Ovary (tissue), 9 donors: ENCODE data around the gene ST6GALNAC3. TPM values are rescaled to one million over a fixed set of nuclear protein-coding genes. Genes with fewer than 3 reads are reported as not detected.

ENCODE experiments used
- DNase-seq, 5 donors: peaks; one replicate each; pipeline ENCODE4 v3.0.0-alpha.2; 2019 to 2020
- H3K27ac ChIP-seq, 2 donors: fragments of 200-600 bp; one replicate each; pipeline versions ENCODE4 v1.5.1 to v1.8.0; 2019 to 2022
- H3K27me3 ChIP-seq: fragments of 200-600 bp; one replicate; pipeline ENCODE4 v1.8.0; 2022
- H3K36me3 ChIP-seq: fragments of 200-600 bp; sonication (generic); one replicate; pipeline ENCODE4 v1.5.1; 2019
- H3K4me1 ChIP-seq: one replicate; pipeline ENCODE4 v1.8.1; 2013; ENCODE audit warnings: mild to moderate bottlenecking, moderate library complexity; ENCODE audit not compliant: insufficient read depth
- H3K4me3 ChIP-seq: fragments of 200-600 bp; sonication (generic); one replicate; pipeline ENCODE4 v1.5.1; 2017
- H3K9me3 ChIP-seq, 2 donors: fragments of 200-600 bp in 1 of 2; sonication (generic) in 1 of 2; one replicate each; pipeline versions ENCODE4 v1.5.1 to v1.8.1; 2013 to 2019; ENCODE audit warnings: mild to moderate bottlenecking in 1 of 2, moderate library complexity in 1 of 2
- CTCF ChIP-seq, 3 donors: fragments of 450-650 bp in 2 of 3; fragments of 200-600 bp in 1 of 3; IDR thresholded peaks; one replicate each; pipeline versions ENCODE4 v1.5.1 to v1.8.0; 2016 to 2022; ENCODE audit warnings: antibody characterized with exemption in 3 of 3, mild to moderate bottlenecking in 1 of 3
- EP300 ChIP-seq: sonication (generic); formaldehyde crosslinking; IDR thresholded peaks from one replicate; pipeline ENCODE4 v1.6.1; 2017; ENCODE audit warnings: antibody characterized with exemption
- POLR2A ChIP-seq: fragments of 450-650 bp; IDR thresholded peaks from one replicate; pipeline ENCODE4 v1.6.1; 2017; ENCODE audit warnings: antibody characterized with exemption, mild to moderate bottlenecking, moderate library complexity
- WGBS, 3 donors: extraction: QIAGEN DNeasy Blood & Tissue Kit in 1 of 3; methylation state at CpG; one replicate each; pipeline versions ENCODE4 v1.1.5 to v1.1.7; 2013 to 2017; 5-methylcytosine and 5-hydroxymethylcytosine counted together
- intact Hi-C, 4 donors: fragments of 100-400 bp; cut with DNase I; formaldehyde crosslinking; loops; one replicate each; pipeline versions ENCODE4 v1.11.0 to v1.15.1; 2022 to 2023
- polyA plus RNA-seq, 2 donors: library from polyadenylated mRNA; stranded (reverse); fragments of 200-250 nt in 1 of 2; fragments of 350-450 nt in 1 of 2; fragmentation: Illumina TruSeq in 1 of 2; extraction: RNeasy Lipid Tissue Mini Kit (QIAGEN cat#74804) in 1 of 2; gene quantifications; one replicate each; pipeline ENCODE4 v1.2.3, GENCODE V29; 2013 to 2014
- total RNA-seq, 7 donors: library from RNA; depleted of rRNA in 2 of 7; stranded (reverse); fragments of >200 nt in 2 of 7; fragmentation: NEBNext Ultra II Directional in 3 of 7; extraction: Animal tissue kit (Norgen Biotek cat#: 25700) in 3 of 7; gene quantifications; one replicate each; pipeline versions ENCODE4 v1.1.0 to v1.2.4, GENCODE V29; 2016 to 2023
- donor health status: DM: no; HTN: no; CAD: no; lungs with moderate emphysema.
- donor health status: DM: no; HTN: no; CAD: no.
- donor health status: Bipolar disorder and iron deficiency.
- donor health status: DM: yes; HTN: yes; CAD: no.
- donor health status: DM: no; HTN: no; CAD: no.
- donor health status: DM: yes; HTN: yes; CAD: no.

ST6GALNAC3 gene
- total and polyA plus RNA-seq, 9 donors = 1.9 to 6.7 (median 4.0) TPM

GRCh38 chr1:76587212-76587611 lies 512.7 kb downstream of the ST6GALNAC3 start:
- H3K27ac ChIP-seq = no peak overlapping the region
- H3K9me3 ChIP-seq = no peaks in the 10 kb centered on the region
- 87 to 90% (median 88%) methylated on average over 9 of the region's 9 CpGs for WGBS, 3 donors
- no peak overlapping the region for H3K4me3 ChIP-seq
- TF ChIP-seq CTCF (IDR thresholded peaks at IDR 0.05) (no peak), POLR2A (no peak), EP300 (no peak)
- DNase-seq = no peak
- no peaks in the 10 kb centered on the region for H3K36me3 ChIP-seq
- no peaks in the 10 kb centered on the region for H3K4me1 ChIP-seq
- H3K27me3 ChIP-seq = no peaks in the 10 kb centered on the region
- intact Hi-C loops = no loop called here

- Histone ChIP-seq H3K9me3 (no peaks in the 10 kb centered on the region), H3K27me3 (no peaks in the 10 kb centered on the region), H3K4me1 (no peaks in the 10 kb centered on the region), H3K27ac (no peak overlapping the region), H3K36me3 (no peaks in the 10 kb centered on the region), H3K4me3 (no peak overlapping the region)
- no peak for TF ChIP-seq EP300
- TF ChIP-seq CTCF (IDR thresholded peaks at IDR 0.05) = no peak
- no peak for TF ChIP-seq POLR2A
- intact Hi-C loops = no loop called here
- WGBS, 3 donors = 91 to 100% (median 97%) methylated on average over 1 of the region's 1 CpG
- no peak for DNase-seq
Measured at GRCh38 chr1:76591461-76591860, 516.9 kb downstream of the ST6GALNAC3 start.

GRCh38 chr1:76591963-76592362 lies 517.4 kb downstream of the ST6GALNAC3 start:
- Histone ChIP-seq H3K27ac (no peak overlapping the region), H3K4me3 (no peak overlapping the region), H3K4me1 (no peaks in the 10 kb centered on the region), H3K36me3 (no peaks in the 10 kb centered on the region), H3K9me3 (no peaks in the 10 kb centered on the region), H3K27me3 (no peaks in the 10 kb centered on the region)
- no peak for TF ChIP-seq EP300
- TF ChIP-seq POLR2A = no peak
- WGBS, 3 donors = 89 to 94% (median 90%) methylated on average over 2 of the region's 2 CpGs
- DNase-seq = no peak
- intact Hi-C loops = no loop called here

GRCh38 chr1:76593141-76593540 lies 518.6 kb downstream of the ST6GALNAC3 start:
- Histone ChIP-seq H3K27ac (no peak overlapping the region), H3K4me3 (no peak overlapping the region), H3K4me1 (no peaks in the 10 kb centered on the region), H3K9me3 (no peaks in the 10 kb centered on the region), H3K36me3 (no peaks in the 10 kb centered on the region), H3K27me3 (no peaks in the 10 kb centered on the region)
- TF ChIP-seq POLR2A = no peak
- TF ChIP-seq CTCF (IDR thresholded peaks at IDR 0.05) = no peak
- no peak for TF ChIP-seq EP300
- intact Hi-C loops = no loop called here
- DNase-seq = no peak

- Histone ChIP-seq H3K27ac (no peak overlapping the region), H3K4me3 (no peak overlapping the region), H3K36me3 (no peaks in the 10 kb centered on the region), H3K4me1 (no peaks in the 10 kb centered on the region), H3K9me3 (no peaks in the 10 kb centered on the region), H3K27me3 (no peaks in the 10 kb centered on the region)
- no peak for TF ChIP-seq POLR2A
- TF ChIP-seq CTCF (IDR thresholded peaks at IDR 0.05) = no peak
- no peak for TF ChIP-seq EP300
- 85 to 94% (median 90%) methylated on average over 3 of the region's 3 CpGs for WGBS, 3 donors
- intact Hi-C loops = no loop called here
- DNase-seq = no peak
Measured at GRCh38 chr1:76593618-76594017, 519.1 kb downstream of the ST6GALNAC3 start.
